Measurements from ENCODE around the gene FOXP1. TPM values are rescaled to one million over a fixed set of nuclear protein-coding genes. Genes with fewer than 3 reads are reported as not detected.

FOXP1 gene
- total and polyA plus RNA-seq, 2 of the 8 experiments (the other 6 are each of a cell fraction or from before 2014, with no cell fraction given) = 13.9 to 25.4 TPM

DNA sequence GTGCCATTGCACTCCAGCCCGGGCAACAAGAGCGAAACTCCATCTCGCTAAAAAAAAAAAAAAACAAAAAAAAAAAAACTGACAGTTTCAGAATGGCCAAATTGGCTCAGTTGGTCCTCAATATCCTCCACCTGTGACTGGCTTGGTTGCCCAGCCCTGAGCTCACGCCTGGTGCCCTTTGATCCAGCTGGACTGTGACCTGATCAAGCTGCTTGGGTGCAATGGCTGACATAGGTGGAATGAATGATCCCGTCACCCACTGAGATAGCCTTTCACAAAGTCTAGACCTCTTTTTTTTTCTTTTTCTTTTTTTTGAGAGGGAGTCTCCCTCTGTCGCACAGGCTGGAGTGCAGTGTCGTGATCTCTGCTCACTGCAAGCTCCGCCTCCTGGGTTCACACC is 254.6 kb downstream of the FOXP1 start:
- Histone ChIP-seq H3K79me2 (ENCODE audit: control insufficient read depth in 1 of 2, insufficient read depth in 2 of 2, low read length in 2 of 2) (no peaks in the 10 kb centered on the region), H3K4me2 (ENCODE audit: insufficient read depth in 1 of 2, low read depth in 2 of 2, low read length in 2 of 2) (no peak overlapping the region)
- POLR2A ChIA-PET (ENCODE audit: partially characterized antibody) = no interaction called here

More for the DNA sequence above, 254.6 kb downstream of the FOXP1 start:
- Histone ChIP-seq H3K9ac (replicated peaks in 1 of 4; ENCODE audit: extremely low read depth in 1 of 4, low read depth in 3 of 4, low read length in 3 of 4) (no peak overlapping the region), H2BK5ac (ENCODE audit: low read depth, low read length) (no peak overlapping the region), H2AFZ (ENCODE audit: low read length) (no peak overlapping the region), H3K27ac (ENCODE audit: low read depth, low read length) (no peak overlapping the region), H4K20me1 (replicated peaks in 1 of 2; ENCODE audit: control insufficient read depth in 1 of 2, insufficient read depth in 2 of 2, low read length in 2 of 2) (no peaks in the 10 kb centered on the region), H3K23ac (ENCODE audit: insufficient read length) (no peak overlapping the region), H4K5ac (ENCODE audit: insufficient read length, low read depth, low read length) (no peak overlapping the region), H3K4ac (replicated peaks; ENCODE audit: insufficient read length, low read depth, low read length) (no peak overlapping the region), H3K4me3 (ENCODE audit: extremely low read depth in 1 of 4, insufficient read depth in 2 of 4, low read depth in 3 of 4, low read length in 4 of 4) (no peak overlapping the region), H2BK12ac (ENCODE audit: low read depth, low read length) (no peak overlapping the region), H2BK120ac (replicated peaks; ENCODE audit: low read depth, low read length) (no peak overlapping the region), H2AK5ac (ENCODE audit: low read depth, low read length) (no peak overlapping the region), H3K18ac (ENCODE audit: extremely low read depth, low read length) (no peak overlapping the region), H3K79me1 (ENCODE audit: low read depth, low read length) (no peaks in the 10 kb centered on the region), H3K56ac (replicated peaks; ENCODE audit: insufficient read length, low read depth, low read length) (no peak overlapping the region), H2BK20ac (ENCODE audit: low read length) (no peak overlapping the region), H3K27me3 (replicated peaks in 1 of 4; ENCODE audit: control insufficient read depth in 3 of 4, extremely low read depth in 1 of 4, insufficient read depth in 3 of 4, low read length in 3 of 4) (no peaks in the 10 kb centered on the region), H3K4me1 (replicated peaks in 1 of 4; ENCODE audit: control insufficient read depth in 3 of 4, insufficient read depth in 4 of 4, low read length in 3 of 4) (no peaks in the 10 kb centered on the region; a peak in 1 of 7 replicates), H2BK15ac (ENCODE audit: low read length) (no peak overlapping the region), H3K14ac (ENCODE audit: insufficient read length) (no peak overlapping the region), H4K91ac (replicated peaks; ENCODE audit: insufficient read length, low read length) (no peak overlapping the region), H3K36me3 (ENCODE audit: control insufficient read depth in 2 of 4, insufficient read depth in 4 of 4, low read length in 3 of 4) (no peaks in the 10 kb centered on the region; a peak in 1 of 8 replicates), H4K8ac (ENCODE audit: extremely low read depth, insufficient read depth, low read length) (no peak overlapping the region), H3K23me2 (ENCODE audit: low read depth, low read length) (no peaks in the 10 kb centered on the region), H3K9me3 (ENCODE audit: insufficient read depth in 2 of 2, low read depth in 1 of 2, low read length in 1 of 2) (peaks cover 0 to 6% of the 10 kb centered on the region in 2 experiments; a peak in 1 of 4 replicates)
- TF ChIP-seq TCF12 (IDR thresholded peaks at IDR 0.05; ENCODE audit: low read depth, low read length) (no peak), TBP (IDR thresholded peaks at IDR 0.05; ENCODE audit: low read depth, low read length) (no peak), SAP30 (IDR thresholded peaks at IDR 0.05; ENCODE audit: insufficient read depth, insufficient replicate concordance, low read length) (no peak), CBX5 (IDR thresholded peaks at IDR 0.05; ENCODE audit: low read depth, low read length) (no peak), RNF2 (IDR thresholded peaks at IDR 0.05; ENCODE audit: borderline replicate concordance, low read depth, low read length, missing control alignments, poor library complexity, severe bottlenecking) (no peak), RAD21 (IDR thresholded peaks at IDR 0.05 in 1 of 2, conservative IDR thresholded peaks at IDR 0.05 in 1 of 2; ENCODE audit: low read depth in 2 of 2, low read length in 2 of 2) (no peak), GABPA (IDR thresholded peaks at IDR 0.05; ENCODE audit: borderline replicate concordance, insufficient read depth, low read length) (no peak), SP4 (IDR thresholded peaks at IDR 0.05; ENCODE audit: low read length) (no peak), CBX8 (IDR thresholded peaks at IDR 0.05; ENCODE audit: borderline replicate concordance, low read depth, low read length) (no peak)
- TF ChIP-seq, protein P1, sequence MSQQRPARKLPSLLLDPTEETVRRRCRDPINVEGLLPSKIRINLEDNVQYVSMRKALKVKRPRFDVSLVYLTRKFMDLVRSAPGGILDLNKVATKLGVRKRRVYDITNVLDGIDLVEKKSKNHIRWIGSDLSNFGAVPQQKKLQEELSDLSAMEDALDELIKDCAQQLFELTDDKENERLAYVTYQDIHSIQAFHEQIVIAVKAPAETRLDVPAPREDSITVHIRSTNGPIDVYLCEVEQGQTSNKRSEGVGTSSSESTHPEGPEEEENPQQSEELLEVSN (IDR thresholded peaks at IDR 0.05) = no peak
- whole genome bisulfite sequencing, 2 experiments (ENCODE audit: extremely low coverage in 1 of 2, insufficient coverage in 1 of 2, insufficient read length in 1 of 2, insufficient replicate concordance in 2 of 2, low coverage in 1 of 2, low lambda C conversion rate in 2 of 2, missing lambda C conversion rate in 1 of 2) = 92% methylated on average over 5 of the region's 8 CpGs; no CpG with 5 or more reads in 1 of the 2 experiments
- CTCF ChIA-PET (ENCODE audit: partially characterized antibody) = interaction anchor here (0.7 kb wide), 1 partner anchor 102 kb away, joined by 3 read pairs; no protein-coding TSS in a partner anchor
- no peak for FAIRE-seq
- DNase-seq (ENCODE audit: low read depth in 1 of 2, low spot score in 2 of 2) = no peak

Data from H1 (cell line).